ENCODE measurements around the gene MPHOSPH9.

Gene MPHOSPH9

DNA sequence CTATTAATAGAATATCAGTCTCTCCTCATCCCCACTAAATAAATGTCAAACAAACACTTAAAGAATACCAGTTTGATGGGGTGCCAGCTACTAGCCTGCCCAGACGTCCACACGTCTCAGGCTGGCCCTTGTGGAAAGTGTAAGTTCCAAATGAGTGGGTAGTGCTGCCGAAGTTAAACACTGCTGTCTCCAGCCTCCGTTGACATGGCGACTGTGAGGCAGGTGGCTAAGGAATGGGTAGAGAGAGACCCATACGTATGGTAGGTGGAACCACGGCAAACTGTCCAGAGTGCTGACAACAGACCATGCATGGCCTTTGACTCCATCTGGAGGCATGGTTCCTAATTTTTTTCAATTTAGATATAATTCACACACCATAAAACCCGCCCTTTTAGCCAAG lies 119.9 kb downstream of the MPHOSPH9 start:
- no peak overlapping the region for H3K4me3 ChIP-seq (ENCODE audit: low read depth, low read length)
- TF ChIP-seq, protein P1, sequence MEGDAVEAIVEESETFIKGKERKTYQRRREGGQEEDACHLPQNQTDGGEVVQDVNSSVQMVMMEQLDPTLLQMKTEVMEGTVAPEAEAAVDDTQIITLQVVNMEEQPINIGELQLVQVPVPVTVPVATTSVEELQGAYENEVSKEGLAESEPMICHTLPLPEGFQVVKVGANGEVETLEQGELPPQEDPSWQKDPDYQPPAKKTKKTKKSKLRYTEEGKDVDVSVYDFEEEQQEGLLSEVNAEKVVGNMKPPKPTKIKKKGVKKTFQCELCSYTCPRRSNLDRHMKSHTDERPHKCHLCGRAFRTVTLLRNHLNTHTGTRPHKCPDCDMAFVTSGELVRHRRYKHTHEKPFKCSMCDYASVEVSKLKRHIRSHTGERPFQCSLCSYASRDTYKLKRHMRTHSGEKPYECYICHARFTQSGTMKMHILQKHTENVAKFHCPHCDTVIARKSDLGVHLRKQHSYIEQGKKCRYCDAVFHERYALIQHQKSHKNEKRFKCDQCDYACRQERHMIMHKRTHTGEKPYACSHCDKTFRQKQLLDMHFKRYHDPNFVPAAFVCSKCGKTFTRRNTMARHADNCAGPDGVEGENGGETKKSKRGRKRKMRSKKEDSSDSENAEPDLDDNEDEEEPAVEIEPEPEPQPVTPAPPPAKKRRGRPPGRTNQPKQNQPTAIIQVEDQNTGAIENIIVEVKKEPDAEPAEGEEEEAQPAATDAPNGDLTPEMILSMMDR (IDR thresholded peaks at IDR 0.05; ENCODE audit: low read depth, low read length): no peak

DNA sequence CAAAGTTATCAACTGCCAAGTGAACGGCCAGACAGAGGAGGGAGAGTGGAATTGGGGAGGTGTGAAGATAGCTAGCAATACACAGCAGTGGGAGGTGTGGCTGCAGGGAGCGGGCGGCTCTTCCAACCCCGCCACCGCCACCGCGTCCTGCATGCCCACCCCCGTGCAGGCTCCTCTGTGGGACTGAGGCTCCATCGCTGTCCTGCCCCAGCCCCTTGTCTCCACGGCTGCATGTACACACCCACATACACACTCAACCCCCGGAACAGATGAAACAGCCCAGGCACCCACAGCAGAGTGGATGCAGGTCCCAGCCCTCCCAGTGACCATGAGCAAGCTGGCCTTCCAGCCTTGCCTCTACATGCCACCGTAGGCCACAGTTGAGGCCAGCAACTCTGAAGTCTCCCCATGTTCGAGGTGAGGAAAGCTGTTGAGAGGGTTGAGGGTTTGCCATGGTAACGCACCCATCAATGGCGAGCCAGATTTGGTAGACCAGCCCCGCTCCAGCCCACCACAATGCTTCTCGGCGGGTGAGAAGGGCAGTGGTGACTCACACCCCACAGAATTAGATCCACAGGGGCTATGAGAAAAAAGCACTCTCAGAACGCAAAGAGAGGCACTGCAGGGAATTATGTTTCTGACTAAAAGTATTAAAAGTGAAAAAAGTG lies 121.3 kb downstream of the MPHOSPH9 start:
- TF ChIP-seq, protein P1 (IDR thresholded peaks at IDR 0.05; ENCODE audit: low read depth, low read length): no peak
- H3K4me3 ChIP-seq (ENCODE audit: low read depth, low read length): no peak overlapping the region

DNA sequence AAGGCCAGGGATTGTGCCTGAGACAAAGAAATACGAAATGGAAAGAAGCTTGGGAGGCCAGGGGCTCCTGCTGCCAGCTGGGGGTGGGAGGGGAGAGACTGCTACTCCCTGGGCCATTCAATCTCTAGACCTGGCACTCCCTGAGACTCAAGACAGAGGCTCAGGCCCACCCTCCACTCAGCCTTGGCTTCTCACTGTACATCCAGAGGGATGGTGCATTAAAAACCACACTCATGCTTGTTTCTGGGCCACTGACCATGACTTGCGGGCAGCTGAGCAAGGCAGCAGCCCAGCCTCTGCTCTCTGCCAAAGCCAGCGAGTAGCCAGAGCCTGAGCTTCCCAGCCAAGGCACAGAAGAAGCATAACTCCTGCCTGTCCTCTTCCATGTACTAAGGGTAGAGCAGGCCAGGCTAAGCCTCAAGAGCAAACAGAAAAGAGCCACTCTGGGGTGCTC lies 123.6 kb downstream of the MPHOSPH9 start:
- TF ChIP-seq, protein P1 (IDR thresholded peaks at IDR 0.05; ENCODE audit: low read depth, low read length): no peak
- H3K4me3 ChIP-seq (ENCODE audit: low read depth, low read length): no peak overlapping the region

DNA sequence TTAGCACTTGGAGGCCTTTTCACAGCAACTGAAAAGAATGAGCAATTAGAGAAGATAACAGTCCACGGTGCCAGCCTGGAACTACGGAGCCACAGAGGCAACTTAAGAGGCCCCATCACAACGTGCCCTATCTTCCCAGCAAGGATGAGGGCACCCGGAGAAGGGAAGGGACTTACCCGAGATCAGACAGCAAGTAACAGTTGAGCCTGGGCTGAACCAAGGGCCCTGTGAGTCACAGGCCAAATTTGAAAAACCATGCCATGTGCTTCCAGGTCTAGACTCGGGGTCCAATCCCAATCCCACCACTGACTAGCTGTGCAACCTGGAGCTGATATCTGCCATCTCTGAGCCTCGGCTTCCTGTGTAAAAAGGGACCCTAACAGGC lies 124.3 kb downstream of the MPHOSPH9 start:
- TF ChIP-seq, protein P1 (IDR thresholded peaks at IDR 0.05; ENCODE audit: low read depth, low read length): no peak
- no peak overlapping the region for H3K4me3 ChIP-seq (ENCODE audit: low read depth, low read length)

DNA sequence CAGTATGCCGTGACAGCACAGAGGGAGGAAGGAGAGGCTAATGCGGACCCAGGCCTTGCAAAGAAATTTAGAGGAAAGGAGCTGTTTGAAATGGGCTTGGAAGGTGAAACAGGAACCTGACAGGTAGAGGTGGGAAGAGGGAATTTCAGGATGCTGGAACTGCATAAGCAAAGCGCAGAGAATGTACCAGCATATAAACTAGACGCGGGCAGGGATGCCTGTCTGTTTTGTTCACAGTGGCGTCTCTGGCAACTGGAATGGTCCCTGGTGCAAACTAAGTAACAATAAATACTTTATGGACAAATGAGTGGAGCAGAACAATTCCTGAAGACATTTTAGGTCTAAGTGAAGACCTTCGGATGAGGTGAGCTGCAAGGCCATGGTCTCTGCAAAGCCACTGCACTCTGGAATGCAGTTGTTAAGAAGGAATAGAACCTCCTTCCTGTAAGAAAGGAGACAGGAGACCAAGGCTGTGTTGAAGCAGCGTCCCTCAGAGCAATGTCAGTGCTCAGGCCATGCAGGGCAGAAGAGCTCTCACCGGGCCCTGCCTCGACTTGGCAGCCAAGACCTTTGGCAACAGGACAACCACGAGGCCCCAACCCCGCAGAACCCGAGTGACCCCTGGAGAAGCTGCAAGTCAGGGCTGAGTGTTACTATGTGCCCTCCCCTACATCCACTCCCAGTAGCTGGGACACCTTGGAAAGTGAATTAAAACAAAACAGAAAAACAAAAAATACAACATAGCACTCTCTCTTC lies 124.8 kb downstream of the MPHOSPH9 start:
- TF ChIP-seq, protein P1 (IDR thresholded peaks at IDR 0.05; ENCODE audit: low read depth, low read length): no peak

DNA sequence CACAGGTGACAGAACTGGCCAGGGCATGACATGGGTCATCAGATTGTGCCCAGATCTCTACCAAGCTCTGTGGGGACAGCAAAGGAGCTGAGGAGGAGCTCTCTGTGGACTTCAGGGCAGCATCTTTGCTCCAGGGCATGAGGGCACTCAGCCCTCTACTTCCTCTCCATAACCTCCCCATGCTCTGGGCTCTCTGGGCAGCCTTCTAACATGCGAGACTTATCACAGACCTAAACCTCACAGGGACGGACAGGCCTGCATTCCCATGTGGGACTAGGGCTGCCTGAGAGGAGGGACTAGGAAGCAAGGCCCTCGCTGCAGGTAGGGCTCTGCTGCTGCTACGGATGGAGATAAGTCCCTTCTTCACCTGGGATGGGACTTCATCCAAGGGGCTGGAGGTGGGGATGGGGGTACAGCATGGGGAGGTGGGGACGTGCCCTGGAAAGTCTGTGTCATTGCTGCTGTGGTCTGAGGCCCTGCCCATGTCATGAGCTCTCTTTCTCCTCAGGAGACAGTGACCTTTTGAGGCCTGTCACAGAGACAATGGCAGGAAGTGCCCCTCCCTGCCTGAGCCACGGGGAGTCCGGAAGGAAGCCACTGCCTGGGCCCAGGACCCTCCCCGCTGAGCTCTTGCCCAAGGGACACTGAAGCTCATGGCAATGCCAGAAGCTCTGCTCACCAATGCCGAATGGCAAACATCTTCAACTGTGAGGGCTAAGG lies 126.1 kb downstream of the MPHOSPH9 start:
- no peak overlapping the region for H3K4me3 ChIP-seq (ENCODE audit: low read depth, low read length)
- TF ChIP-seq, protein P1 (IDR thresholded peaks at IDR 0.05; ENCODE audit: low read depth, low read length): no peak

More for the DNA sequence above, 124.8 kb downstream of the MPHOSPH9 start:
- H3K4me3 ChIP-seq (ENCODE audit: low read depth, low read length): no peak overlapping the region

Measured in WI38 (cell line).